Measurements from ENCODE around the gene ACAD10.

ACAD10 gene

DNA sequence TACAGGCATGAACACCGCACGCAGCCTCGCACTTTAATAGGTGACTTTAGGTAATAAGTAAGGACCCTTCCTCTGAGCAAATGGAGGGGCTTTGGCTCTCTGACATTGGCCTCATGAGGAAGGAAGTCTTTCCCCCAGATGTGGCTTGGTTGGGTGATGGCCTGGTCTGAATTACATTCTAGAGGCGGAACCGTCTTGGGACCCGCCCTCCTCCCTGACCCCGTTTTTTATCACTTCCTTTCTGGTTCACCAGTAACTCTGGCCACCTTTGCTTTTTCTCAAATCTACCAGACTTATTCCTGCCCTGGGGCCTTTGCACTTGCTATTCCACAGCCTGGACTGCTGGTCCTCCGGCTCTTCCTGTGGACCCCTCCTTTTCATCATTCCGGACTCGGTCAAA is 94.3 kb downstream of the ACAD10 start:
- no peak for DNase-seq

DNA sequence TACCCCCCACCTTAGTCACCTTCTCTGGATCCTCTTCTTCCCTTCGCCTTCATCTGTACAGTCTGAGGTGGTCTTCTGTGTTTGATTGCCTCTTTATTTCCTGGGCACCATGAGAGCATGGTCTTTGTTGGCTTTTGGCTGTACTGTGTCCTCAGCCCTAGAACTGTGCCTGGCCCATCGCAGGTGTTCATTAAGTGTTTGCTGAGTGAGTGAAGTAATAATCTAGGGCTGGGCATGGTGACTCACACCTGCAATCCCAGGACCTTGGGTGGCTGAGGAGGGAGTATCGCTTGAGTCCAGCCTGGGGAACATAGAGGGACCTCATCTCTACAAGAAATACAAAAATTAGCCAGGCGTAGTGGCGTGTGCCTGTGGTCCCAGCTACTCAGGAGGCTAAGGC is 94.8 kb downstream of the ACAD10 start:
- DNase-seq = no peak

DNA sequence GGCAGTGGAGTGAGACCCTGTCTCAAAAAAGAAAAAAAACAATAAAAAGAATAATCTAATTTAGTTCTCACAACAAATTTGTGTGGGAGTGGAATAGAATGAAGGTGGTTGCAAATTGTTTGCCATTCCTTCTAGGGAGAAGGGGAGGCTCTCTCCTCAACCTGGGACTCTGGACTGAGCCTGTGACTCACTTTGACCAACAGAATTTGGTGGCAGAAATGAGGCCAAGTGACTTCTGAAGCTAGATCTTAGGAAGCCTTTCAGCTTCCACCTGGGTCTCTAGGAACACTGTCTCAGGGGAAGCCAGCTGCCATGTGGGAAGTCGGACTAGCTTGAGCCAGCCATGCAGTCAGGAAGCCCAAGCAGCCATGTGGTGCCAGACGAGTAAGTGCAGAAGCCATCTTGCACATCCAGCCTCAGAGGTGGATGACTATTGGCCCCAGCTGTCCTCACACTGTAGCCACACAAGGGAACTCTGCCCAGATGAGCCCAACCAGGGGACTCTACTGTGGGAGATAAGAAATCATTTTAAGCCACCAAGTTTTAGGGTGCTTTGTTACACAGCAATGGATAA is 95.3 kb downstream of the ACAD10 start:
- DNase-seq = no peak

DNA sequence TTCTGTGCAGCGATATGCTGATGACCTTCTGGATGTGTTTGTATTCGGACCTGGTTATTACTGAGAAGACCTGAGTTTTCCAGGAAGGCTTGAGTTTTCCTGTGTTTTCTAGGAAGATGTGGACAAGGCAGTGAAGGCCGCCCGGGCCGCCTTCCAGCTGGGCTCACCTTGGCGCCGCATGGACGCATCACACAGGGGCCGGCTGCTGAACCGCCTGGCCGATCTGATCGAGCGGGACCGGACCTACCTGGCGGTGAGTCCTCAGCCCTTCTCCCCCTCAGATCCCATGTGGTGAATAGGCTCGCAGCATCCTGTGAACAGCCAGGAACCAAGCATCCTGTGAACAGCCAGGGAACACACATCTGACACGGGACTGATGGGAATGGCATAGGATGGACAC is 97.2 kb downstream of the ACAD10 start:
- no peak for DNase-seq

DNA sequence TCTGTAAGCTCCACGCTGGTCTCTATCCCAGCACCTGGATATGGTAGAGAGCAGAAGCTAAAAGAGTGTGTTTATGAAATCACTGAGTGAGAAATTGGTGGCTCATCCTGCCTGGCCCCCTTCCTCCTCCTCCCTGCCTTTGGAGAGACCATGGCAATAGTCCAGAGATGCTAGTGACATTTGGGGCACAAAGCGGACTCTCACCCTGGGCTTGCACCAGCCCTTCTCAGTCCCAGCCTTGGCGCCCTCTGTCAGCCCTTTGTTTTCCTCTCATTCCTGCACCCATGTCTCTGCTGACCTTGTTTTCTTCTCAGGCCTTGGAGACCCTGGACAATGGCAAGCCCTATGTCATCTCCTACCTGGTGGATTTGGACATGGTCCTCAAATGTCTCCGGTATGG is 99.1 kb downstream of the ACAD10 start:
- DNase-seq = no peak

DNA sequence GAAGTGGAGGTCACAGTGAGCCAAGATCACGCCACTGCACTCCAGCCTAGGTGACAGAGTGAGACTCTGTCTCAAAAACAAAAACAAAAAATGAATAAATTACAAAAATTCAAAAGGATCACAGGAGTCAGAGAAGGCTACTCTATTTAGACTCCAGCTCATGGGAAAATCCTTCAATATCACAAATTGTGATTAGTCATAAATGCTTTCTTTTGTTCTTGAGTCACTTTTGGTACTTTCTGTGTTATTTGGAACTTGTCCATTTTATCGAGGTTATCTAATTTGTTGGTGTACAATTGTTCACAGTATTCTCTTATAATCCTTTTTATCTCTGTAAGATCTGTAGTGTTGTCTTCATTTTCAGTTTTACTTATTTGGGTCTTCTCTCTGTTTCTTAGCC is 99.8 kb downstream of the ACAD10 start:
- no peak for DNase-seq

DNA sequence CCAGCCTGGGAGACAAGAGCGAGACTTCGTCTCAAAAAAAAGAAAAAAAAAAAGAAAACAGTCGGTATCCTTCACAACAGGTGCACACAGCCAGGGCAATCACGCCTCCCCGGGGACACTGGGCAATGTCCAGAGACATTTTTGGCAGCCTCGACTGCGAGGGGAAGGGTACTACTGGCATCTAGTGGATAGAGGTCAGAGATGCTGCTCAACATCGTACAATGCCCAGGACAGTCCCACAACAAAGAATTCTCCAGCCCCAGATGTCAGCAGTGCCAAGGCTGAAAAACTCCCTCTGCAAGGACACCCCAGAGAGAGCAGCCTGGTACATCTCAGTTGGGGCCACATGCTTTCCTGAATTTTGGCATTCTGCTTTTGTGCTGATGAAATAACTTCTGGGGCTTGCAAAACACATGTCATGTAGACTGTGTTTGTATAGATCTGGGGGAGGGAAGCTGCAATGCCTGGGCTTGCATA is 102.4 kb downstream of the ACAD10 start:
- no peak for DNase-seq

DNA sequence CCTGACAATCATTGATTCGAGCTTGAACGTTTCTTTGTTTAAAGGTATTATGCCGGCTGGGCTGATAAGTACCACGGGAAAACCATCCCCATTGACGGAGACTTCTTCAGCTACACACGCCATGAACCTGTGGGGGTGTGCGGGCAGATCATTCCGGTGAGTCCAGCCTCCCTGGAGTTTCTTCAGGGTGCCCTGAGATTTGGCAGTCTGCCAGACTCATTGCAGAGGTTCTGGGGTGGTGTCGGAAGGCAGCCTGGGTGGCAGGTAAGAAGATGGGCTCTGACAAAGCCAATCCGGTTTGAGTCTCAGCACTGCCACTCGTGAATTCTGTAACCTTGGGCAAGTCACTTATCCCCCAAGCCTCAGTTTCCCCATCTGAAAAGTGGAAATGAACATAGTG is 103.9 kb downstream of the ACAD10 start:
- no peak for DNase-seq

DNA sequence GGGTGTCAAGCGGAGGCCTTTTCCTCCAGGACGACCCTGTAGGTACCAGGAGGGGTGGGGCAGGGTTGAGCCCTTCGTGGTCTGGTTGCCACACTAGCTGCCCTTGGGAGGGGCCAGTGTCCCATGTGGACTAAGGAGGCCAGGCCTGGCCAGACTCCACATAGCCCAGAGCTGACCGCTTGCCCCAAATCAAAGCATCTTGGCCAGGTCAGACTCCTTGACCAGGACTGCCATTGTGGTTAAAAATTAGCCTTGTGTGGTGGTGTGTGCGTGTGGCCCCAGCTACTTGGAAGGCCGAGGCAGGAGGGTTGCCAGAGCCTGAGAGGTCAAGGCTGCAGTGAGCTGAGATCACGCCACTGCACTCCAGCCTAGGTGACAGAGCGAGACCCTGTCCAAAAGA is 105.7 kb downstream of the ACAD10 start:
- no peak for DNase-seq

DNA sequence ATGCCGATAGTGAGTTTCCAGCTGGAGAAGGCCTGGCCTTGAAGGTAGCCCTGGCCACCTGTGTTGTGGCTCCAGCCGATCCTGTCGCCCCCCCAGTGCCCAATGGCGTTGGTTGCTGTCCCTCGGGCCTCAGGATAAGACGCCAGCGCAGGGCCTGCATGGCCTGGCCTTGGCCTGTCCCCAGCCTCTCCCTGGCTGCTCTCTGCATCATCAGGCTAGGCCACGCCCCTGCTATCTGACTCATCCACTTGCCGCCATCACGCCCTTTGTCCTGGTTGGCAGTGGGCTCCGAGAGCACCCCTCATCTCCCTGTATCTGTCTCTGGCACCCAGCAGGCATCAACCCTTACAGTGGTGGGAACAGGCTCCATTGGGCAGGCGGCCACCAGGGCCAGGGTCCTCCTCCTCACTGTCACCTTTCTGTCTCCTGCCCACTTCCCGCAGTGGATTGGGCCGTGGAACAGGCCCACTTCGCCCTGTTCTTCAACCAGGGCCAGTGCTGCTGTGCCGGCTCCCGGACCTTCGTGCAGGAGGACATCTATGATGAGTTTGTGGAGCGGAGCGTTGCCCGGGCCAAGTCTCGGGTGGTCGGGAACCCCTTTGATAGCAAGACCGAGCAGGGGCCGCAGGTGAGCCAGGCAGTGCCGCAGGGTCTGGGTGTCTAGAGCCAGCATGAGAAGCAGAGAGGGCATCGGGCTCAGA is 106.5 kb downstream of the ACAD10 start:
- DNase-seq = no peak

DNA sequence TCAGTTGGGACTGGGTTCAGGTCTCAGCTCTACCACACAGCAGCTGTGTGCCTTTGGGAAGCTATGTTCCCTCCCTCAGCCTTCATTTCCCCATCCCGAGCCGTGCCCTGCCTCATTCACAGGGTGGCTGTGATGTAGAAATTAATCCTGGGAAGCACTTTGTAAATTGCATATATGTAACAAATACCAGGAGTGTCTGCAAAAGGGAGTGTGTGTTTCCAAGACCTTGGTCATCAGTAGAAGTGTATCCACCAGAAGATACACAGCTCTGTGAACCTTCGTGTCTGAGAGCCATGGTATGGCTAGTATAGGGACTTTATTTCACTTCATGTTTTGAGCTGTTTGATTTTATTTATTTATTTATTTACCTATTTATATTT is 107.0 kb downstream of the ACAD10 start:
- DNase-seq = no peak

DNA sequence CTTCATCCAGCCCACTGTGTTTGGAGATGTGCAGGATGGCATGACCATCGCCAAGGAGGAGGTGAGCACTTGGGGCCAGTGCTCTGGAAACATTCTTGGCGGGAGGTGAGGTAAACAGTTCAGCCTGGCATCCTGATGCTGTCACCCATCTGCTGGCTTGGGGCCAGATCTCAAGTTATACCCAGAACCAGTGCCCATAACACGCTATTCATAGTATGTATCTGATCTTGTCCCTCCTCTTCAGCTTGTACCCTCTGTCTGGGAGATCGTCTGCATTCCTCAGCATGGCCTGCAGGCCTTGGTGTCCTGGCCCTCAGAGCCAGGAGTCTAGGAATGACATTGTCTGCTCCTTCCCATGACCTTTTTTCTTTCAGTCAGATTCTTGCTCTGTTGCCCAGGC is 112.3 kb downstream of the ACAD10 start:
- DNase-seq = no peak

DNA sequence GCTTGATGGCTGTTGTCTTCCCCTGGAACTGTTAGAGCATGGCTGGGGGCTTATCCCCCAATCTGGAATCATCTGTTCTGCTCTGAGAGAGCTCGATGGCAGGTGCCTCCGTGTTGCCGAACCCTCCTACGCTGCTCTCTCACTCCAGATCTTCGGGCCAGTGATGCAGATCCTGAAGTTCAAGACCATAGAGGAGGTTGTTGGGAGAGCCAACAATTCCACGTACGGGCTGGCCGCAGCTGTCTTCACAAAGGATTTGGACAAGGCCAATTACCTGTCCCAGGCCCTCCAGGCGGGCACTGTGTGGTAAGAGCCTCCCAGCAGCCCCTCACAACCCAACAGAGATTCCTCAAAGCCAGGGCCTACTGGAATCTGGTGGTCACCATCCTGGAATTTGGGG is 113.9 kb downstream of the ACAD10 start:
- no peak for DNase-seq

DNA sequence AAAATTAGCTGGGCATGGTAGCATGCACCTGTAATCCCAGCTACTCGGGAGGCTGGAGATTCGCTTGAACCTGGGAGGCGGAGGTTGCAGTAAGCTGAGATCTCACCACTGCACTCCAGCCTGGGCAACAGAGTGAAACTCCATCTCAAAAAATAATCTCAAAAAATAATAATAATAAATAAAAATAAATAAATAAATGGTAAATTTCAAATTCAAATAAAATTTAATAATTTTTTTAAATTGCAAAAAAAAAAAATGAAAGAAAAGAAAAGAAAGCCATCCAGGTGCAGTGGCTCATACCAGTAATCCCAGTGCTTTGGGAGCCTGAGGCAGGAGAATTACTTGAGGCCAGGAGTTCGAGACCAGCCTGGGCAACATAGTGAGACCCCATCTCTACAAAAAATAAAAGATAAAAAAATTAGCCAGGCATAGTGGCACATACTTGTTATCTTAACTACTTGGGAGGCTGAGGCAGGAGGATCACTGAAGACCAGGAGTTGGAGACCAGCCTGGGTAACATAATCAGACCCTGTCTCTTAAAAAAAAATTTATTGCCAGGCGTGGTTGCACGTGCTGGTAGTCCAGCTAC is 117.3 kb downstream of the ACAD10 start:
- no peak for DNase-seq

DNA sequence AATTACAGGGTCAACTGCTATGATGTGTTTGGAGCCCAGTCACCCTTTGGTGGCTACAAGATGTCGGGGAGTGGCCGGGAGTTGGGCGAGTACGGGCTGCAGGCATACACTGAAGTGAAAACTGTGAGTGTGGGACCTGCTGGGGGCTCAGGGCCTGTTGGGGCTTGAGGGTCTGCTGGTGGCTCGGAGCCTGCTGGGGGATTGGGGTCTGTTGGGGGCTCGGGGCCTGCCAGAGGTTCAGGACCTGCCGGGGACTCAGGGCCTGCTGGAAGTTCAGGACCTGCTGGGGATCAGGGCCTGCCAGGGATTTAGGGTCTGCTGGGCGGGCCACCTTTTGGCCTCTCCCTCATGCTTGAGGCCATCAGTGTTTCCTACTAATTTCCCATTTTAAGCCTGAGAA is 118.0 kb downstream of the ACAD10 start:
- DNase-seq = no peak

DNA sequence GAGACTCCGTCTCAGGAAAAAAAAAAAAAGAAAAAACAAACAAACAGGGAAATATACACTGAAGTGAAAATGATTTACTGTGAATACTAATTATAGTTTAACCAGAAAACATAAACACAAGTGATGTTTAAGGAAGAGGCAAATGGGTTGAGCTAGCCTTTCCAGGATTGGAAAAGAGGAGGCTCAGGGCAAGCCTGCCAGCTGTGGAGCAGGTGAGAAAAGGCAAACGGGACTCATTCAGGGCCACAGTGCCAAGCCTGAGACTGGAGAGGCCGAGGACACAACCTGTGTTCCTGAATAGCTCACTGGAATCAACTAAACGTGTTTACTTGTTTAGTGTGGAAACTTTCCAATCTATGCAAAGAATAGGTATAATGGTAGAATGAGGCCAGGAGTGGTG is 120.5 kb downstream of the ACAD10 start:
- no peak for DNase-seq

All from T-helper 9 cell (primary cell).